CD14-positive monocyte (primary cell): ENCODE measurements around the gene SMIM13. TPM values are rescaled to one million over a fixed set of nuclear protein-coding genes. Genes with fewer than 3 reads are reported as not detected.
"Not testable (repeated sequence)": the region's sequence is repeated elsewhere in the genome, so short reads cannot be mapped to it uniquely, and the experiment has no call there.

Experiments used
- DNase-seq, 3 donors: peaks; one replicate each; pipeline ENCODE4 v3.0.0-alpha.2; 2011 to 2022
- H2AFZ ChIP-seq: 2 replicates; pipeline ENCODE4 v1.6.0; 2012; ENCODE audit warnings: mild to moderate bottlenecking, low read depth, low read length, inconsistent platforms; ENCODE audit not compliant: insufficient read depth, poor library complexity, severe bottlenecking
- H3K27ac ChIP-seq, 2 donors: 1 replicate in 1 of 2; 2 replicates in 1 of 2; pipeline ENCODE4 v1.5.1; 2012 to 2013; ENCODE audit warnings: low read length in 2 of 2, control low read depth in 1 of 2, inconsistent platforms in 1 of 2, low read depth in 1 of 2, mild to moderate bottlenecking in 1 of 2
- H3K27me3 ChIP-seq, 2 donors: one replicate each; pipeline versions ENCODE4 v1.6.0 to v1.6.1; 2011 to 2013; ENCODE audit warnings: low read length in 2 of 2; ENCODE audit not compliant: control insufficient read depth in 2 of 2, insufficient read depth in 2 of 2
- H3K36me3 ChIP-seq, 2 donors: replicated peaks in 1 of 2; 1 replicate in 1 of 2; 2 replicates in 1 of 2; pipeline versions ENCODE4 v1.5.1 to v1.6.1; 2012 to 2013; ENCODE audit warnings: low read length in 2 of 2, control low read depth in 1 of 2, inconsistent platforms in 1 of 2, mild to moderate bottlenecking in 1 of 2; ENCODE audit not compliant: insufficient read depth in 2 of 2, control insufficient read depth in 1 of 2
- H3K4me1 ChIP-seq, 2 donors: 1 replicate in 1 of 2; 2 replicates in 1 of 2; pipeline versions ENCODE4 v1.5.1 to v1.6.1; 2012 to 2013; ENCODE audit warnings: low read length in 2 of 2, control low read depth in 1 of 2, inconsistent platforms in 1 of 2, mild to moderate bottlenecking in 1 of 2, moderate library complexity in 1 of 2; ENCODE audit not compliant: insufficient read depth in 2 of 2, control insufficient read depth in 1 of 2
- H3K4me2 ChIP-seq: replicated peaks from 2 replicates; pipeline ENCODE3; 2012; ENCODE audit warnings: low read length, moderate library complexity, mild to moderate bottlenecking; ENCODE audit not compliant: poor library complexity, severe bottlenecking; ENCODE audit errors: extremely low read depth
- H3K4me3 ChIP-seq, 3 experiments: fragments of 200-600 bp in 1 of 3; sonication (generic) in 1 of 3; replicated peaks in 1 of 3; 1 replicate in 2 of 3; 2 replicates in 1 of 3; pipeline ENCODE4 v1.5.1; 2011 to 2013; ENCODE audit warnings: low read length in 3 of 3, mild to moderate bottlenecking in 3 of 3, control low read depth in 2 of 3, low read depth in 2 of 3, inconsistent platforms in 1 of 3, moderate library complexity in 1 of 3
- H3K79me2 ChIP-seq: 2 replicates; pipeline ENCODE4 v1.6.0; 2012; ENCODE audit warnings: mild to moderate bottlenecking, control low read depth, inconsistent platforms, low read length, moderate library complexity; ENCODE audit not compliant: insufficient read depth
- H3K9ac ChIP-seq: 2 replicates; pipeline ENCODE4 v1.6.0; 2017; ENCODE audit warnings: low read length, mild to moderate bottlenecking; ENCODE audit not compliant: insufficient read depth, poor library complexity, severe bottlenecking
- H3K9me3 ChIP-seq, 2 donors: replicated peaks in 1 of 2; 1 replicate in 1 of 2; 2 replicates in 1 of 2; pipeline versions ENCODE4 v1.5.1 to v1.6.1; 2012 to 2013; ENCODE audit warnings: low read length in 2 of 2, control low read depth in 1 of 2; ENCODE audit not compliant: control insufficient read depth in 1 of 2, insufficient read depth in 1 of 2
- H4K20me1 ChIP-seq: 2 replicates; pipeline ENCODE4 v1.6.0; 2012; ENCODE audit warnings: mild to moderate bottlenecking, low read length, control low read depth, moderate library complexity; ENCODE audit not compliant: insufficient read depth
- H3K27ac Mint-ChIP-seq, 7 donors: one replicate each; pipeline ENCODE4 v1.8.0; 2020; ENCODE audit warnings: mild to moderate bottlenecking in 7 of 7, mixed read lengths in 7 of 7, moderate library complexity in 6 of 7, inconsistent platforms in 2 of 7
- H3K27me3 Mint-ChIP-seq, 3 donors: one replicate each; pipeline ENCODE4 v1.8.0; 2021 to 2022; ENCODE audit warnings: low read depth in 3 of 3, mild to moderate bottlenecking in 3 of 3, mixed read lengths in 3 of 3, moderate library complexity in 3 of 3, inconsistent platforms in 1 of 3
- H3K36me3 Mint-ChIP-seq, 2 donors: one replicate each; pipeline ENCODE4 v1.8.0; 2020; ENCODE audit warnings: mixed read lengths in 2 of 2, inconsistent platforms in 1 of 2, mild to moderate bottlenecking in 1 of 2
- H3K4me1 Mint-ChIP-seq: one replicate; pipeline ENCODE4 v1.8.0; 2020; ENCODE audit warnings: mild to moderate bottlenecking, mixed read lengths
- H3K4me3 Mint-ChIP-seq, 2 donors: one replicate each; pipeline ENCODE4 v1.8.0; 2020; ENCODE audit warnings: mild to moderate bottlenecking in 2 of 2, mixed read lengths in 2 of 2, moderate library complexity in 1 of 2
- H3K9me3 Mint-ChIP-seq, 7 donors: one replicate each; pipeline ENCODE4 v1.8.0; 2020 to 2022; ENCODE audit warnings: mixed read lengths in 7 of 7, mild to moderate bottlenecking in 6 of 7, moderate library complexity in 6 of 7, inconsistent platforms in 2 of 7
- WGBS: methylation state at CpG from one replicate; pipeline ENCODE4 v1.1.5; 2013; ENCODE audit warnings: missing lambda C conversion rate; ENCODE audit not compliant: insufficient coverage; 5-methylcytosine and 5-hydroxymethylcytosine counted together
- intact Hi-C, 2 donors: fragments of 100-400 bp; cut with micrococcal nuclease; formaldehyde crosslinking; loops; one replicate each; pipeline versions ENCODE4 v1.15.0 to v1.15.1; 2023
- polyA plus RNA-seq, 3 donors: library from polyadenylated mRNA; depleted of rRNA in 1 of 3; unstranded in 2 of 3; stranded (reverse) in 1 of 3; fragments of 300-500 nt in 2 of 3; fragments of >200 nt in 1 of 3; fragmentation: Illumina TruSeq in 2 of 3; gene quantifications; 1 replicate in 2 of 3; 2 replicates in 1 of 3; pipeline ENCODE4 v1.2.3, GENCODE V29; 2012 to 2021
- TF ChIP-seq, protein P1 (sequence below): fragments of 200-600 bp; IDR thresholded peaks from one replicate; pipeline ENCODE4 v1.8.0; 2022; ENCODE audit warnings: antibody characterized with exemption, mild to moderate bottlenecking

The SMIM13 gene
- polyA plus RNA-seq, 3 donors, result 1.4 to 3.4 (median 2.4) TPM

DNA sequence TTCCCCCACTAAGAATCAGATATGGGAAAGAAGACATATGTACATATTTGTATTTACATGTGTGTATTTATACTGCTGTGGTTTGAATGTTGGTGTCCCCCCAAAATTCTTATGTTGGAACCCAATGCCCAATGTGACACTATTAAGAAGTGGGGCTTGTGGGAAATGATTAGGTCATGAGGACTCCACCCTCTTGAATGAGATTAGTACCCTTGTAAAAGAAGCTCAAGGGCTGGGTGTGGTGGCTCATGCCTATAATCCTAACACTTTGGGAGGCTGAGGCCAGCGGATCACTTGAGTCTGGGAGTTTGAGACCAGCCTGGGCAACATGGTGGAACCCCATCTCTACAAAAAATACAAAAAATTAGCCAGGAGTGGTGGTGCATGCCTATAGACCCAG, 3.9 kb upstream of the SMIM13 start:
- TF ChIP-seq, protein P1, sequence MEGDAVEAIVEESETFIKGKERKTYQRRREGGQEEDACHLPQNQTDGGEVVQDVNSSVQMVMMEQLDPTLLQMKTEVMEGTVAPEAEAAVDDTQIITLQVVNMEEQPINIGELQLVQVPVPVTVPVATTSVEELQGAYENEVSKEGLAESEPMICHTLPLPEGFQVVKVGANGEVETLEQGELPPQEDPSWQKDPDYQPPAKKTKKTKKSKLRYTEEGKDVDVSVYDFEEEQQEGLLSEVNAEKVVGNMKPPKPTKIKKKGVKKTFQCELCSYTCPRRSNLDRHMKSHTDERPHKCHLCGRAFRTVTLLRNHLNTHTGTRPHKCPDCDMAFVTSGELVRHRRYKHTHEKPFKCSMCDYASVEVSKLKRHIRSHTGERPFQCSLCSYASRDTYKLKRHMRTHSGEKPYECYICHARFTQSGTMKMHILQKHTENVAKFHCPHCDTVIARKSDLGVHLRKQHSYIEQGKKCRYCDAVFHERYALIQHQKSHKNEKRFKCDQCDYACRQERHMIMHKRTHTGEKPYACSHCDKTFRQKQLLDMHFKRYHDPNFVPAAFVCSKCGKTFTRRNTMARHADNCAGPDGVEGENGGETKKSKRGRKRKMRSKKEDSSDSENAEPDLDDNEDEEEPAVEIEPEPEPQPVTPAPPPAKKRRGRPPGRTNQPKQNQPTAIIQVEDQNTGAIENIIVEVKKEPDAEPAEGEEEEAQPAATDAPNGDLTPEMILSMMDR, result no peak
- Mint-ChIP-seq H3K9me3 (peaks cover 0 to 8% (median 0%) of the 10 kb centered on the region in 7 donors), H3K36me3 (no peaks in the 10 kb centered on the region), H3K27ac (no peak overlapping the region), H3K4me1 (peaks cover 14% of the 10 kb centered on the region), H3K4me3 (no peak overlapping the region), H3K27me3 (peaks cover 1 to 4% (median 2%) of the 10 kb centered on the region in 3 donors)
- Histone ChIP-seq H2AFZ (no peak overlapping the region), H3K4me3 (no peak overlapping the region), H3K27me3 (no peaks in the 10 kb centered on the region), H3K4me2 (no peak overlapping the region), H3K9ac (no peak overlapping the region), H4K20me1 (no peaks in the 10 kb centered on the region), H3K36me3 (no peaks in the 10 kb centered on the region), H3K79me2 (peaks cover 6% of the 10 kb centered on the region), H3K27ac (no peak overlapping the region), H3K9me3 (no peaks in the 10 kb centered on the region), H3K4me1 (peaks cover 13 to 14% of the 10 kb centered on the region in 2 donors)
- WGBS, result no CpG with 5 or more reads among the region's 1 CpG
- DNase-seq, result no peak
- intact Hi-C loops, result loop anchor here in 1 of 2 donors (5.0 kb wide), 1 partner anchor 53 kb away; no protein-coding TSS in a partner anchor

DNA sequence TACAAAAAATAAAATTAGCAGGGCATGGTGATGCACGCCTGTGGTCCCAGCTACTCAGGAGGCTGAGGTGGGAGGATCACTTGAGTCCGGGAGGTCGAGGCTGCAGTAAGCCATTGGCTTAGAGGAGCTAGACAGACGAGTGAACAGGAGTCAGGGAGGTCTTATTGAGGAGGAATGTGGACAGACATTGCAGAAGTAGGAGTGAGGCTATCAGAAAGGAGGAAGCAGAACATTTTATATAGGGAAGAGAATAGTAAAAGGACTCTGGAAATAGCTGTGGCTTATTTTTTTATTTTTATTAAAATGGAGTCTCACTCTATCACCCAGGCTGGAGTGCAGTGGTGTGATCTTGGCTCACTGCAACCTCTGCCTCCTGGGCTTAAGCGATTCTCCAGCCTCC, 2.5 kb upstream of the SMIM13 start:
- intact Hi-C loops, result loop anchor here in 1 of 2 donors (5.0 kb wide), 1 partner anchor 51 kb away; no protein-coding TSS in a partner anchor
- not testable (repeated sequence) for H3K36me3 Mint-ChIP-seq, DNase-seq, H3K9me3 Mint-ChIP-seq, H3K4me3 ChIP-seq, H2AFZ ChIP-seq, H4K20me1 ChIP-seq, H3K27me3 ChIP-seq, H3K27ac Mint-ChIP-seq, H3K27me3 Mint-ChIP-seq, H3K4me3 Mint-ChIP-seq, H3K9ac ChIP-seq, H3K4me2 ChIP-seq, H3K36me3 ChIP-seq, H3K9me3 ChIP-seq, H3K27ac ChIP-seq
- peaks cover 27% of the 10 kb centered on the region for H3K4me1 Mint-ChIP-seq
- H3K4me1 ChIP-seq, result peaks cover 27 to 28% of the 10 kb centered on the region in 2 donors
- H3K79me2 ChIP-seq, result peaks cover 21% of the 10 kb centered on the region
- WGBS, result 92% methylated on average over 5 of the region's 5 CpGs
